Smooth muscle cell (in vitro differentiated cells): ENCODE measurements around the gene CRTC1. TPM values are rescaled to one million over a fixed set of nuclear protein-coding genes. Genes with fewer than 3 reads are reported as not detected.

Source experiments
- DNase-seq: peaks from one replicate; lab custom pipeline; 2025; ENCODE audit not compliant: unreplicated experiment; lab: John Stamatoyannopoulos, UW
- H2AFZ ChIP-seq: fragments of 200-600 bp; sonication (generic); 2 replicates; pipeline ENCODE4 v1.6.0; 2016; ENCODE audit warnings: antibody characterized with exemption, low read depth, mild to moderate bottlenecking
- H3F3A ChIP-seq: fragments of 200-600 bp; sonication (generic); 2 replicates; pipeline ENCODE4 v1.6.0; 2017; ENCODE audit warnings: antibody characterized with exemption, low read depth
- H3K27ac ChIP-seq: fragments of 200-600 bp; sonication (generic); 2 replicates; pipeline ENCODE4 v1.5.1; 2016; ENCODE audit warnings: low read depth, mild to moderate bottlenecking
- H3K27me3 ChIP-seq: fragments of 200-600 bp; sonication (generic); 2 replicates; pipeline ENCODE4 v1.6.1; 2016; ENCODE audit warnings: low read depth, mild to moderate bottlenecking
- H3K36me3 ChIP-seq: fragments of 200-600 bp; sonication (generic); 2 replicates; pipeline ENCODE4 v1.5.1; 2016; ENCODE audit warnings: low read depth
- H3K4me1 ChIP-seq: fragments of 200-600 bp; sonication (generic); 2 replicates; pipeline ENCODE4 v1.5.1; 2016; ENCODE audit warnings: low read depth
- H3K4me2 ChIP-seq: fragments of 200-600 bp; sonication (generic); 2 replicates; pipeline ENCODE4 v1.6.0; 2016; ENCODE audit warnings: mild to moderate bottlenecking
- H3K4me3 ChIP-seq: fragments of 200-600 bp; sonication (generic); 2 replicates; pipeline ENCODE4 v1.5.1; 2016; ENCODE audit warnings: mild to moderate bottlenecking
- H3K79me2 ChIP-seq: fragments of 200-600 bp; sonication (generic); 2 replicates; pipeline ENCODE4 v1.6.0; 2016; ENCODE audit warnings: low read depth, mild to moderate bottlenecking
- H3K9ac ChIP-seq: fragments of 200-600 bp; sonication (generic); 2 replicates; pipeline ENCODE4 v1.6.0; 2016; ENCODE audit warnings: low read depth
- H3K9me3 ChIP-seq: fragments of 200-600 bp; sonication (generic); replicated peaks from 2 replicates; pipeline ENCODE4 v1.5.1; 2016; ENCODE audit warnings: low read depth
- H4K20me1 ChIP-seq: fragments of 200-600 bp; sonication (generic); 2 replicates; pipeline ENCODE4 v1.6.0; 2016; ENCODE audit warnings: low read depth
- CTCF ChIP-seq: fragments of 200-600 bp; sonication (generic); IDR thresholded peaks from 2 replicates; pipeline ENCODE4 v1.5.1; 2017; ENCODE audit warnings: borderline replicate concordance, mild to moderate bottlenecking, antibody characterized with exemption; ENCODE audit not compliant: insufficient read depth, poor library complexity, severe bottlenecking
- WGBS: methylation state at CpG from one replicate; pipeline ENCODE4 v1.1.7; 2016; ENCODE audit warnings: low lambda C conversion rate; 5-methylcytosine and 5-hydroxymethylcytosine counted together
- polyA plus RNA-seq: library from polyadenylated mRNA; unstranded; fragments of >200 nt; fragmentation: Nextera tagmentation; extraction: Ambion mirVana; gene quantifications from 2 replicates; pipeline ENCODE4 v1.2.1, GENCODE V29; 2016
- total RNA-seq: library from RNA; depleted of rRNA; stranded (reverse); fragments of >200 nt; gene quantifications from 2 replicates; pipeline ENCODE4 v1.2.3, GENCODE V29; 2014

Gene CRTC1
- total and polyA plus RNA-seq, 2 experiments from 2014 or later = 1.6 to 3.1 TPM

GRCh38 chr19:18778826-18779495 lies 95.5 kb downstream of the CRTC1 start:
- H3K4me2 ChIP-seq = no peak overlapping the region
- H3K4me1 ChIP-seq = no peaks in the 10 kb centered on the region
- H3F3A ChIP-seq = no peaks in the 10 kb centered on the region
- H3K9me3 ChIP-seq = no peaks in the 10 kb centered on the region
- H3K79me2 ChIP-seq = no peaks in the 10 kb centered on the region
- H3K27me3 ChIP-seq = no peaks in the 10 kb centered on the region
- no peak overlapping the region for H3K9ac ChIP-seq
- H2AFZ ChIP-seq = no peak overlapping the region
- 92% methylated on average over 14 of the region's 14 CpGs for WGBS
- no peak for DNase-seq
- TF ChIP-seq CTCF = no peak
- H3K4me3 ChIP-seq = no peak overlapping the region
- no peaks in the 10 kb centered on the region for H3K36me3 ChIP-seq
- no peaks in the 10 kb centered on the region for H4K20me1 ChIP-seq
- no peak overlapping the region for H3K27ac ChIP-seq

- Histone ChIP-seq H2AFZ (no peak overlapping the region), H4K20me1 (peaks cover 10% of the 10 kb centered on the region), H3F3A (no peaks in the 10 kb centered on the region), H3K9ac (no peak overlapping the region), H3K4me1 (no peaks in the 10 kb centered on the region), H3K9me3 (no peaks in the 10 kb centered on the region), H3K27ac (no peak overlapping the region), H3K27me3 (no peaks in the 10 kb centered on the region), H3K4me3 (no peak overlapping the region), H3K36me3 (no peaks in the 10 kb centered on the region), H3K79me2 (no peaks in the 10 kb centered on the region), H3K4me2 (no peak overlapping the region)
- DNase-seq = no peak
- WGBS = 87% methylated on average over 17 of the region's 17 CpGs
- TF ChIP-seq CTCF = no peak
Measured at GRCh38 chr19:18780081-18780480, 96.6 kb downstream of the CRTC1 start.

- no peak overlapping the region for H3K27ac ChIP-seq
- H2AFZ ChIP-seq = no peak overlapping the region
- 72% methylated on average over 10 of the region's 10 CpGs for WGBS
- no peak overlapping the region for H3K4me3 ChIP-seq
- H3K9me3 ChIP-seq = no peaks in the 10 kb centered on the region
- no peaks in the 10 kb centered on the region for H3K36me3 ChIP-seq
- H3K27me3 ChIP-seq = peaks cover 4% of the 10 kb centered on the region
- H4K20me1 ChIP-seq = peaks cover 10% of the 10 kb centered on the region
- no peaks in the 10 kb centered on the region for H3K79me2 ChIP-seq
- no peaks in the 10 kb centered on the region for H3K4me1 ChIP-seq
- H3K9ac ChIP-seq = no peak overlapping the region
- no peak for DNase-seq
- H3K4me2 ChIP-seq = no peak overlapping the region
- H3F3A ChIP-seq = no peaks in the 10 kb centered on the region
- no peak for TF ChIP-seq CTCF
Measured at GRCh38 chr19:18780631-18781030, 97.2 kb downstream of the CRTC1 start.

- Histone ChIP-seq H3K4me3 (no peak overlapping the region), H2AFZ (no peak overlapping the region), H3K9me3 (no peaks in the 10 kb centered on the region), H3K4me2 (no peak overlapping the region), H4K20me1 (peaks cover 10% of the 10 kb centered on the region), H3F3A (no peaks in the 10 kb centered on the region), H3K4me1 (no peaks in the 10 kb centered on the region), H3K27me3 (peaks cover 9% of the 10 kb centered on the region), H3K79me2 (no peaks in the 10 kb centered on the region), H3K27ac (no peak overlapping the region), H3K36me3 (no peaks in the 10 kb centered on the region), H3K9ac (no peak overlapping the region)
- no peak for DNase-seq
- WGBS = 92% methylated on average over 14 of the region's 14 CpGs
- TF ChIP-seq CTCF = no peak
Measured at GRCh38 chr19:18781047-18781600, 97.6 kb downstream of the CRTC1 start.
